Measurements from ENCODE around the gene KRT12.

The KRT12 gene

DNA sequence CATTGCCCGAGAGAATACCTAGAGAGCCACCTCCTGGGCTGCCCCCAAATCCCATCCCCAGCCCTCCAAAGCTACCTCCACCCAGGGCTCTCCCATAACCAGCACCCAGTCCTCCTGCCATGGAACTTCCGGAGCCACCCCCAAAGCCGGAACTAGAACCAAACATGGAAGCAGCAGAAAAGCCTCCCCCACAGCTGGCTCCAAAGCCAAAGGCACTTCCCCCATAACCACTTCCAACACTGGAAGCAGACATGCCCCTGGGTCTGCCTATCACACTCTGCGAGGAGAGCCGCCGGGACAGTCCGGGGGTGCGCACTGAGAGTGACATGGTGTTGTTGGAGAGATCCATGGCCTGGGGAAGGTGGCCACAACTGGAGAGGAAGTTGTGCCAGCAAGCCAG lies at the start of gene KRT12:
Gene KRT12, minus strand, starts transcription at position 386 of the 400 bp plus-strand sequence. Its CDS starts 37 bp downstream, at position 349.
- in situ Hi-C loops (cut with HindIII; ENCODE audit: low pct_ligation_motif_present, low pct_unique_long_range_greater_than_20kb, low sequenced_read_pairs) = no loop called here
- DNase-seq = no peak

DNA sequence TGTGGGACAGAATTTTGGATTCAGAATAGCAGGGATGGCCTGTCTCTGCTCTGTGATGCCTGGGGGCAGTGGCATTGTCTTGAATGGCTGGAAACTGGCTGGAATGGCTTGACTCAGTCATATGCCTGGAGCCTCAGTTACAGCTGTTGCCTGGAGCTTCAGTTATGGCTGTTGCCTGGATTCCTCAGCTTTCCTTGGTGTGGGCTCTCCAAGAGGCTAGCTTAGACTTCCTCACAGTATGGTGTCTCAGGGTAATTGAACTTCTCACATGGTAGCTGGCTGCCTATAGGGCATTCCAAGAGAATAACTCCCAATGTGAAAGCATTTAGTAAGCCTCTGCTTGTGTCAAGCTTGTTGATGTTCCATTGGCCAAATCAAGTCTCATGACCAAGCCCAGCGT lies 49.3 kb upstream of the KRT12 start:
- in situ Hi-C loops (cut with HindIII; ENCODE audit: low pct_ligation_motif_present, low pct_unique_long_range_greater_than_20kb, low sequenced_read_pairs) = no loop called here
- no peak for DNase-seq

DNA sequence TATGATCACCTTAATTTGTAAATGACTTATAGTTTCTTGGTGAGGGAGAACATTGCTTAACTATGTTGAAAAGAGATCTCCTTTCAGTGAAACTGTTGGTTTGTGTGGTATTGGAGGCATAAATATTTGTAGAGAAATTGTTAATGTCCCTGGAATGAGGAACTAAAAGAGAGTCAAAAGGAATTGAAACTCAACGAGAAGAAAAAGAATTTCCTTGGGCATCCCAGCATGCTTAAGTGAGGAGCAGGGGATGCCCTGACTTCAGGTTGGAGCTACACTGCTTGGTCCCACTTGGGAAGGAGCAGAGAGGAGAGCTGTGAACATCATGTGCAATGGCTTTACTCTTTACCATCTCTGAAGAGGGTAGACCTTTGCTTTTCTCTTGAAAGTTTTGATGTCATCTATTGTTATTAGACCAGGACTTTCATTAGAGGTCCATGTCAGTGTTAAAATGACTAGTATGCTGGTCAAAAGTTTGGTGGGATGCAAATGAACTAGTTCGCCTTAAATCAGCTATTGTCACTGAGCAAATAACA lies 48.8 kb upstream of the KRT12 start:
- in situ Hi-C loops (cut with HindIII; ENCODE audit: low pct_ligation_motif_present, low pct_unique_long_range_greater_than_20kb, low sequenced_read_pairs) = no loop called here
- peak; percentile 57 for DNase-seq

DNA sequence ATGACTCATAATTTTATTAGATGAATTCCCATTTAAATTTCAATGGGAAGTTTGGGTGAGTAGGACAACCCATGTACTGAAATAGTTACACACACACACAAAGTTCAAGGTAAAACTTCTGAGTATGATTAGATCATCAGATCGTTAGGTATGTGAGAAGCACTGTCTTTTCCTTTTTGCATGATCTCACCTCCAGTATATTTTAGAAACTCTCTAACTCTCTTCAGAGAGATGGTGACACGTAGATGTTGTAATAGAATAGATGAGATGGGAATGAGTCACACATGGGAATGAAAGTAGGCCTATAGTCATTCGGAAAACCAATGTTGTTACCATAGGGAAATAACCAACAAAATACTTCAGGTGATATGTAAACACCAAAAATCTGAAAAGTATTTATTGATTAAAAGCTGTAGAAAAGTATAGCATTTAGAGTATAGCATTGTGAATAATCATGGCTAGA lies 48.2 kb upstream of the KRT12 start:
- in situ Hi-C loops (cut with HindIII; ENCODE audit: low pct_ligation_motif_present, low pct_unique_long_range_greater_than_20kb, low sequenced_read_pairs) = no loop called here
- DNase-seq = peak; percentile 86

DNA sequence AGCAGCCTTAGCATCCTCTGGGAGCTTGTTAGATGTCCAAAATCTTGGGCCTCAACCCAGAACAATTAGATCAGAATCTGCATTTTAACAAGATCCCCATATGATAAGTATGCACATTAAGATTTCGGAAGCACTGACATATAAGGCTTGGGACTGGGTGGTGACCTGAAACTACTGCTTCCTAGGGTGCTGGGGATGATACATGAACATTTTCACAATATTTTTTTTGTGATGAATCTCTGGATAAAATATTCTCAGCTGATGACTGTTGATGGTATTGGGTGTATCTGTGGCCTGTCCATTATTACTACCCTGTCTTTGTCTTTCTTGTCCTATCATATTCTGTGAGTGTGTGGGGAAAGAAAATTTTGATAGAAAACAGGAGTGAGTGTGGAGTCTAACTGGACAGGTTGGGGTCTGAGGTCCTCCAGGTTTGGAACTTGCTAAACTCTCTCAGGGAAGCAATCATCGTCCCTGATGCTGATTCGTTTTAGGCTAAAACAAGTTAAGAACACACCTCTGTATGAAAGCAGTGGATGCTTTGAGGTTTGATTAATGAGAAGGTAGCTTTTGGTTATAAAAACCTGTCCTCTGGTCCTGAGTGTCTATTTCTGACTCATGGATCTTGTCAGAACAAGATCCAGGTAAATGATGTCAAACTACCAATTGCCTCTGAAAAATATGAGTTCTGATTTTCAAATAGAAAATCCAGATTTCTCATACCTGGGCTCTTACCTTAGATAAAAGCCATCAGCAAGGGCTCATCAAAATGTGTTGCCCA lies 47.2 kb upstream of the KRT12 start:
- in situ Hi-C loops (cut with HindIII; ENCODE audit: low pct_ligation_motif_present, low pct_unique_long_range_greater_than_20kb, low sequenced_read_pairs) = no loop called here
- DNase-seq = no peak

DNA sequence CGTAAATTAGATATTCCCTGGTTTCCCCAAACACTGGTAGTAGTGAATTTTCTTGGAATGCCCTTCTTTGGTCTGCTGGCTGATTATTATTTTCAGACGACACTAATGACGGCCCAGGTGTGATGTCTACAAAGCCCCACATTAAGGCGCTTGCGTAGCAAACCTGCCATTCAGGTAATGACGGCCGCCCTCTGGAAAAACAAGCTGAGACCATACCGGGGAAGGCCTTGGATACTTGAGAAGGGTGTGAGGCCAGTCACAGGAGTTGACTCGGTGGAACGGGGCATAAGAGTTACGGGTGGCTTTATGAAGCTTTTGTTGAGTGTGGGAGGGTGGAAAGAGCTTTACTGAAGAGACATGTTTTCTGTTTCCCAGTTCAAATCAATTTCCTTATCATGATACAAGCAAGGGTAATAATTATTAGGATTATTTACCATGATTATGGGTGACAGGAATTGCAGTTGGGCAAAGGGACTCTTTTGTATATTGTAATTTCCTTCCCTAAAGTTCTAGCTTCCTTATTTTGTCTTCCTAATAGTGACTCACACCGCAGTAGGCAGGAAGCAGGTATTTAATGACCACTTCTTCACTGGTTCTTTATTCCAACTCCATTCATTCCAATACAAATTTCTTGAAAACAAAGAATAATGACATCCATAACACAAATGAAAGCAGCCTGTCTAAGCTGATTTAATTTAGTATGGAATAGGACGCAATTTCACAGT lies 45.6 kb upstream of the KRT12 start:
- no peak for DNase-seq
- in situ Hi-C loops (cut with HindIII; ENCODE audit: low pct_ligation_motif_present, low pct_unique_long_range_greater_than_20kb, low sequenced_read_pairs) = no loop called here

DNA sequence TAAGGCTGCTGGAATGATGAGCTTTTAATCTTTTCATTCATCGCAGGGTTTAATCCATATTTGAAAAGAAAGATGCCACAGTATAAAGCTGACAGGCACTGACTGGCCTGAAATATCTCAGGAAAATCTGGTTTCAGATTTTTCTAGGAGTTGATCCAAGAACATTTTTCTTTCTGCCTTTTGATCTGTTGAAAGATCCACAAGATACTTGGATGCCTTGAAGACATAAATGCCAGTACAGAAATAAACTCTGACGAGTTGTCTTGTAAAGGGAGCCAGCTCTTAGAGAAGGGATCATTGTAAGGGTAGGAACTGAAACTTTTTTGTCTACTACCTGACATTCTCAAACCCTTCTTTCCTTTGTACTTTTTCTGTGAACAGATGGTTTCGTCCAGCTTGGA lies 43.4 kb upstream of the KRT12 start:
- no peak for DNase-seq
- in situ Hi-C loops (cut with HindIII; ENCODE audit: low pct_ligation_motif_present, low pct_unique_long_range_greater_than_20kb, low sequenced_read_pairs) = no loop called here

DNA sequence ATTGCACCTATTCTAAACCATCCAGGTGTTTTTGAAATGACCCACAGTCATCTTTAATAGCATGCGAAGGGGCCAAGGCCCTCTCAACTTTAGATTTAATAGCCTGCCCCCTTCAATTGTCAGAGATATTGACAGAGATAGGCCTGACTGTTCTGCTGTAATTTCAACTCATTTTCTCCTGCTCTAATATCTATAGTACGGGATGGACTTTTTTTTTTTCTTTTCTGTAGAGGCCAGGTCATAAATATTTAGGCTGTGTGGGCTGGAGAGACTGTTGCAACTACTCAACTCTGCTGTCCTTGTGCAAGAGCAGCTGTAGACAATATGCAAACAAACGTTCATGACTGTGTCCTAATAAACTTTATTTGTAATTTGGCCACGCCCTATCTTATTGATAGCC lies 42.7 kb upstream of the KRT12 start:
- DNase-seq = no peak
- in situ Hi-C loops (cut with HindIII; ENCODE audit: low pct_ligation_motif_present, low pct_unique_long_range_greater_than_20kb, low sequenced_read_pairs) = no loop called here

DNA sequence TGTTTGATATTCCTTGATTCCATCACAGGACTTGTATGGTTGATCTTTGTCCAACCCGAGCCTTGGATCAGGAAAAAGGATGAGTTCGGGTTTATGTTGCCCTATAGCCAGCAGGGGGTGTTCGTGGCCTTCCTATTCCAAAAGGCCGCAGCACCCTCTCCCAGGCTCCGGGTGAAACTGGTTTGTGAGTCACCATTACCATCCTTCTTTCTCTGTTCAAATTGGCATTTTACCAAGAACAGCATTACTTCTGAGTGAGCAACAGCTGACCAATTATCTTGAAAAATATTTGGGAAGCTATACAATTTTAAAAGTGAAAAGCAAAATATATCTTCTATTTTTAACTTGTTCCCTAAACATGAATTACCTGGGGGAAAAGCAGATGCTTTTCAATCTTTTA lies 42.3 kb upstream of the KRT12 start:
- in situ Hi-C loops (cut with HindIII; ENCODE audit: low pct_ligation_motif_present, low pct_unique_long_range_greater_than_20kb, low sequenced_read_pairs) = no loop called here
- peak; percentile 96 for DNase-seq

DNA sequence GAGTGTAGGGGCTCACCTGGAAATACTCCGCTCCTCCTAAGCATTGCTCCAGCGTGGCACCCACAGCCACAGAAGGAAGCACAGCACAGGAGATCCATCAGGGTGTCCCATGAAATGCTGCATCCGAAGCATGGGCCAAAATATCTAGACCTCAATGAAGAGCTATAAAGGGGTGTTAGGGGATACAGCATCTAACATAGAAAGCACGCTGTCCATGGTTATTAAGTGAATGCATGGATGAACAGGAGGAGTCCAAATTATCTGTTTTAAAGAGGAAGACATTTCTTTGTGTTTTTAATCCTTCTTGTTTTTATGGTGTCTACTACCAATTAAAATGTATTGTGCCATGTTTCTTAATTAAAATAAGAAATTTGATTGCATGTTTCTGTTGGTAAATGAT lies 39.6 kb upstream of the KRT12 start:
- DNase-seq = no peak
- in situ Hi-C loops (cut with HindIII; ENCODE audit: low pct_ligation_motif_present, low pct_unique_long_range_greater_than_20kb, low sequenced_read_pairs) = no loop called here

DNA sequence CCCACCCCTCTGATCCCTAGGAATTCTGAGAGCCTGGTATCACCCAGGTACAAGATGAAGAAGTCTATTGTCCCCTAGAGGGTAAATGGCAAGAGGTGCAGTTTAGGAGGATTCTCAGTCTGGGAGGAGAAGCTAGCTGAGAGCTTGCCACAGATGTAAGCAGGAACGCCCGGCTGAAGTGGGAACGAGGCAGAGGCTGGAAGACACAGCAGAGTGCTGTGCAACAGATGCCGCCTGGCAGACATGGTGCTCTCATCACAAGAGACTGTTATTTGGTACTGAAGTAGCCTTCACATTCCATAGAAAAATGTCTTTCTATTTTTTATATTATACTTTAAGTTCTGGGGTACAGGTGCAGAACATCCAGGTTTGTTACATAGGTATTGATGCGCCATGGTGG lies 38.3 kb upstream of the KRT12 start:
- in situ Hi-C loops (cut with HindIII; ENCODE audit: low pct_ligation_motif_present, low pct_unique_long_range_greater_than_20kb, low sequenced_read_pairs) = no loop called here
- no peak for DNase-seq

DNA sequence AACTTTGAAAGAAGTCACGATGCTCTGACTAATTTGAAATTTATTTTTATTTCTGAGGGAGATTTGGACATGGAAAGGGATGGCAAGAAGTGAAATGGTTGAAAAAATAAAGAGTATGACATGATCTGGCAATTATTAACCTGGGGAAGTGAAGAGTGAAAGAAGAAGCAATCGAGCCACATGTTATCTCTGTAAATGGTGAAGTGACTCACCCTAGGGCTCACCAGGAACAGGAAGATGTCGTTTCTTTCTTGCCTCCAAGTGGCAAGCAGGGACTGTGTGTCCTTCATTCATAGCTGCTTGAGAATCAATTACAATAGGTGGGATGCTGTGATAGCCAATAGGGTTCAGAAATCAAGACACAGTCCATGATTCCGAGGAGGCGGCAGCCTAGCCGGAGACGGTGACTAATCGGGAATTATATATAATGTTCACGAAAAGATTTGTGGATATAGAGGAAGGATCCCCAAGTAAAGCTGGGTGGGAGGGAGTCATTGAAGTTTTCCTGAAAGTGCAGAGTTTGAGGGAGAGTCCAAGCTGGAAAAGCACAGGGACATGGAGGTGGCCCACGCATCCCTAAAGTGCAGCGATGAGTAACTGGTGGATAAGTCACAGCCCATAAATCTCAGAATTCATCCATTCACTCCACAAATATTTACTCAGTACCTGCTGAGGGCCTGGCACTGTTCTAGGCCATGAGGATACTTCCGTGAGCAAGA lies 36.3 kb upstream of the KRT12 start:
- in situ Hi-C loops (cut with HindIII; ENCODE audit: low pct_ligation_motif_present, low pct_unique_long_range_greater_than_20kb, low sequenced_read_pairs) = no loop called here
- DNase-seq = peak; percentile 97

DNA sequence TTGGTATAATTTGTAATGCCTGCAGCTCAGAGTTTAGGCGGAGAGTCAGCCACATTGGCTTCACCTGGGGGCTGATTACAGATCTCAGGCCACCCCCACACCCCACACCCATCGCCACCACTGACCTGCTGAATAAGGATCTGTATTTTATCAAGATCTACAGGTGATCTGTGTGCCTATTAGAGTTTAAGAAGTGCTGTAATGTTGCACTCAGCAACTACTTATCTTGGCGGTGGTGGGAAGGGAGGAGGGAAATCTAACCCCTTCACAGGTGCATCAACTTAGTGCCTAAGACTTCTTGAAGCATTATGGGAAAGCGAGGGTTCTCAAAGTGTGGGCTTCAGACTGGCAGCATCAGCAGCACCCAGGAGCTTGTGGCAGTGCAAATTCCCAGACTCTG lies 35.5 kb upstream of the KRT12 start:
- no peak for DNase-seq
- in situ Hi-C loops (cut with HindIII; ENCODE audit: low pct_ligation_motif_present, low pct_unique_long_range_greater_than_20kb, low sequenced_read_pairs) = no loop called here

DNA sequence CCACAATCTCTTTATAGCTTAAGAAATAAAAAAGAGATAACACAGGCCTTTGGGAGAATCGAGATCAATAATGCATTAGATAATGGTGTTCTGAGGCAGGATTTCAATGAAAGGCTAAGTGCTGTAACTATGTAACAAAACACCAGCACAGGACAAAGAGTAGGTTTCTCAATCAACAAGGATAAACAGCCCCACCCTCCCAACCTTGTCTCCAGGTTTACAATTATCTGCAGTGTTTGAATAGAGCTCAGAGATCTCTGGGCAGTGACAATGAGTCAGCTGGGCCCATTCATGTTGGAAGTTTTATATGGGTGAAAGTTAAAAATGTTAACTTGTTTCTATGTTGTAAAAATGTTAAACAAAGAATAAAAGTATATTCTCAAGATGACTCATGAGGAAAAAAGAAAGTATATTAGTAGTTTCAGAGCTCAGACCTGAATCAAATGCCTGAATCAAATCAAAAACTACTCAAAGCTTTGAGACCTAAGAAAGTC lies 35.0 kb upstream of the KRT12 start:
- in situ Hi-C loops (cut with HindIII; ENCODE audit: low pct_ligation_motif_present, low pct_unique_long_range_greater_than_20kb, low sequenced_read_pairs) = no loop called here
- peak; percentile 25 for DNase-seq

DNA sequence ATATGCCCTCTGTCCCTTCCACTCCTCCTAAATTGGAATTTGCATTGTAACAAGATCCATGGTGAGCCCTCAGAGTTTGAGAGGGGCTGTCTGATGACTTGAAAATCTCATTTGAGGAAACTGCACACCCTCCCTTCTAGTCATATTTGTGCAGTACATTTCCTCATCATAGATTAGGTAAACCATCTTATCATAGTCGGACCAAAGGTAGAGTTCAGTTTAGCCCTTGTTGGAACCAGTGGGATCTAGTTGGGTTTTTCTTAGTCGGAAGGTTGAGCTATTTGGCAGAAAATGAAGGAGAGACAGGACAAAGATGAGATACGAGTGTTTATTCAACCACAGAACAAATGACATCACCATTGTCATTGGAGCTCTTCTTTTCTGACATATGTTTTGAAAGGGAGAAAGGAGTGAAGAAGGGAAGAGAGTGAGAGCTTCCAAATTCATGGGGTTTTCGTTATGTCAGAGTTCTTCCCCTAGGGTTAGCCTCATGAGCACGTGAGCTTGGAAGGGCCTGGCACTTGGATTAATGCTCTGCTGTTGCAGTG lies 33.9 kb upstream of the KRT12 start:
- DNase-seq = no peak
- in situ Hi-C loops (cut with HindIII; ENCODE audit: low pct_ligation_motif_present, low pct_unique_long_range_greater_than_20kb, low sequenced_read_pairs) = no loop called here

DNA sequence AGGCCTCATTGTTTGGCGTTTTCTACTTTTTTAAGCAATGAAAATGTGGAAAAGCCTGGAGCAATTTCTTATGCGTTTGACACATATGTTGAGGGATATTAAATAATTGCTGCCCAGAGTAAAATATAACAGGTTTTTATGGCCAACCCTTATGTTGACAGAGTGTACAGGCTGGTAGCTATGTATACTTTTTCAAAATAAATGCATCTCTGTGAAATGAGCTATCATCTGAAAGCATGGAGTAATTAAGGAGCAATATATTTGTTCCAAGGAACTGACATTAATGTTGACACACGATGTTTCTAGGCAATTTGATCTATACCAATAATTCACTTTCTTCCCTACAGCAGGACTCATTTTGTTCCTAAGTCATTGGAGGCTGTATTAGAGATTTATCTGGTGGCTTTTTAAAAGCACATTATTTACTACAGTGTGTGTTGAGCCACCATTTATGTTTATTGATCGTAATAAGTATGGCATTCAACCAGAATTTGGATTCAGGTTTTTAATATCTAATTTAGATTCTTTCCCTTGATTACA lies 30.0 kb upstream of the KRT12 start:
- in situ Hi-C loops (cut with HindIII; ENCODE audit: low pct_ligation_motif_present, low pct_unique_long_range_greater_than_20kb, low sequenced_read_pairs) = no loop called here
- no peak for DNase-seq

DNA sequence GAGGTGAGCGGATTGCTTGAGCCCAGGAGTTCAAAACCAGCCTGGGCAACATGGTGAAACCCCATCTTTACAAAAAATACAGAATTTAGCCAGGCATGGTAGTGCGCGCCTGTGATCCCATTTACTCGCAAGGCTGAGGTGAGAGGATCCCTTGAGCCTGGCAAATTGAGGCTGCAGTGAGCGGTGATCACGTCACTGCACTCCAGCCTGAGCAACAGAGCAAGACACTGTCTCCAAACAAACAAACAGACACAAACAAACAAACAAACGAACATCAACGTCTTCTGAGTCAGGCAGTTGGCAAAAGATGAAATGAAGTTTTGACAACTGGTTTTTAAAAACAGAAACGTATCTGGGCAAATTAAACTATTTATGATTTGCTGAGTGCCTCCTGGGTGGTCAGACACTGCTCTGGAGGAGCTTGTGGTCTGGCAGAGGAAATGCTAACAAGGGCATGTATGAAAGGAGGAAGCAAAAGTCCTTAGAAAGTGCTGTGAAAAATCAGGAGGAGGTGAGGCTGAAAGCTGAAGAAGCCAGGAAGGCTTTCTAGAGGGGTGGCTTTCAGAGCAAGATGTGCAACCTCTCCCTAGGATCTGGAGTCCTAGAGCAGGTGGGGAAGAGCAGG lies 28.2 kb upstream of the KRT12 start:
- in situ Hi-C loops (cut with HindIII; ENCODE audit: low pct_ligation_motif_present, low pct_unique_long_range_greater_than_20kb, low sequenced_read_pairs) = no loop called here
- DNase-seq = no peak

DNA sequence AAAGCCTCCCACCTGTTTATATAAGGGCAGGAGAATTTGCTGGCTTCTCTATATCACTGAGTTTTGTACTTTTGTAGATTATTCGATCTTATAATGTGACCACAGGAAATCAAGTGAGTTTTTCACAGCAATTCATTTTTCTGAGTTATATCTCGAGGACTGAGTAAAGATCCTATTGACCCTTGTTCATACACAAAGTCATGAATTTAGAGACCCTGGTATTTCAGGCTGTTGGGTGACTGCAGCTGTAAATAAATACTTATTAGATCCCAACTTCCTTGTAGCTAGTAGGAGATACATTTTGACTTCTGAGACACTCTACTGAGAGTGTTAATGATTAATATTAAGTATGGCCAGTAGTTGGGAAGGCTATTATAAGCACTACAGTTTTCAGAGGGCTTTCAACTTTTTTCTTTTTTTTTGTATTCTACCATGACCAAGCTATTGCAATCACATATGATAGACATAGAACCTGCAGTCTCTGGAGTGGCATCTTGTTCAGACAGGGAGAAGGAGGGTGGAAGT lies 21.2 kb upstream of the KRT12 start:
- no peak for DNase-seq
- in situ Hi-C loops (cut with HindIII; ENCODE audit: low pct_ligation_motif_present, low pct_unique_long_range_greater_than_20kb, low sequenced_read_pairs) = no loop called here

Data from ACHN (cell line).